Measurements from ENCODE around the gene ADD3.

ADD3 gene

DNA sequence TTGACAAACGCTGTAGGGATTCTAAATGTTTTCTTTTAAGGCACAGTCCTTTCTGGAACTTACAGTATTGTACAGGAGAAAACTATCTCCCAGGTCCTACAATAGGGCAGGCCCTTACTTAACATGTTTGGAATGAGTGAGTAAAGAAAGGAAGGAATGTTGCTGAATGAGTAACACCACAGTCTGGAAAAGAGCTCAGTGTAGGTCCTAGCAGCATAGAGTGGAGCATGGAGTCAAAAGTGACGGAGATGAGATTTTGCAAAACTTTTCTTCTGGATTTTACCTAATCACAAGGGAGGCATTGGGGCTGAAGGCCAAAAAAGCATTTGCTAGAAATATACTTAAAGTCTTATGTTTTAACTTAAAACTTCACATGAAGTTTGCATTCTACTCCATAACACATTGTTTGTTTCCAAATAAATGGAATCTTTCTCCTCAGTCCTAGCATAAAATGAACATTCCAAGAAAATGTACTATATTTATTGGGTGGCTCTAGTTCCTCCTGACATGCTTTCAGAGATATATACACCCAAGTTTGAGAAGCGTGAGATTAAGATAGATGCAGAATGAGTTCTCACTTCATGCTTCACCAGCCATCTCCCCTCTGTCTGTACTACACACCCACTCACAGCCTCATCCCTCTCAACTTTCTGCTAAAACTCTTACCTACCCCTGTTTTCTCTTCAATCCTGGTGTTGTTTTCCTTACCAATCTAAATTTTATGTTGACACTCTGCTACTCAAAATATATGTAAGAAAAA, 20.2 kb upstream of the ADD3 start:
- TF ChIP-seq, protein P1, sequence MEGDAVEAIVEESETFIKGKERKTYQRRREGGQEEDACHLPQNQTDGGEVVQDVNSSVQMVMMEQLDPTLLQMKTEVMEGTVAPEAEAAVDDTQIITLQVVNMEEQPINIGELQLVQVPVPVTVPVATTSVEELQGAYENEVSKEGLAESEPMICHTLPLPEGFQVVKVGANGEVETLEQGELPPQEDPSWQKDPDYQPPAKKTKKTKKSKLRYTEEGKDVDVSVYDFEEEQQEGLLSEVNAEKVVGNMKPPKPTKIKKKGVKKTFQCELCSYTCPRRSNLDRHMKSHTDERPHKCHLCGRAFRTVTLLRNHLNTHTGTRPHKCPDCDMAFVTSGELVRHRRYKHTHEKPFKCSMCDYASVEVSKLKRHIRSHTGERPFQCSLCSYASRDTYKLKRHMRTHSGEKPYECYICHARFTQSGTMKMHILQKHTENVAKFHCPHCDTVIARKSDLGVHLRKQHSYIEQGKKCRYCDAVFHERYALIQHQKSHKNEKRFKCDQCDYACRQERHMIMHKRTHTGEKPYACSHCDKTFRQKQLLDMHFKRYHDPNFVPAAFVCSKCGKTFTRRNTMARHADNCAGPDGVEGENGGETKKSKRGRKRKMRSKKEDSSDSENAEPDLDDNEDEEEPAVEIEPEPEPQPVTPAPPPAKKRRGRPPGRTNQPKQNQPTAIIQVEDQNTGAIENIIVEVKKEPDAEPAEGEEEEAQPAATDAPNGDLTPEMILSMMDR (IDR thresholded peaks at IDR 0.05; ENCODE audit: insufficient read depth, missing control alignments) = no peak
- FAIRE-seq = no peak
- no peak for DNase-seq (ENCODE audit: insufficient read length, low spot score)

DNA sequence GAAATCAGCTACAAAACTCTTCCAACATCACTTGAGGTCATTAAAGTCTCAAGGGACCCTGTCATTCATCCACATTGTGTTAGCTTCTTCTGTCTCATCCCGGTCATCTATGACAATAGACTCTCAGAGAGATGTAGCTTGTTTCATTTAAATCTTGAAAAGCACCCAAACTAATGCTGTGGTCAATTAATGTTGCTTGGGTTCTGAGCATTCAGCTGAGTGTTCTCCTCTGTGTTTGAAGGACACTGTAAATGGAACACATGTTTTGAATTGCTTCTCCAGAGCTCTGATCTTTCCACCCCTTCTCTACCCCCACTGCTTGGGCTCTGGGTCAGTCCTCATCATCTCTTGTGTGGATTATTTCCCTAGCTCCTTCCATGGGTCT, 19.6 kb upstream of the ADD3 start:
- TF ChIP-seq, protein P1 (IDR thresholded peaks at IDR 0.05; ENCODE audit: insufficient read depth, missing control alignments) = no peak
- DNase-seq (ENCODE audit: insufficient read length, low spot score) = no peak
- no peak for FAIRE-seq

DNA sequence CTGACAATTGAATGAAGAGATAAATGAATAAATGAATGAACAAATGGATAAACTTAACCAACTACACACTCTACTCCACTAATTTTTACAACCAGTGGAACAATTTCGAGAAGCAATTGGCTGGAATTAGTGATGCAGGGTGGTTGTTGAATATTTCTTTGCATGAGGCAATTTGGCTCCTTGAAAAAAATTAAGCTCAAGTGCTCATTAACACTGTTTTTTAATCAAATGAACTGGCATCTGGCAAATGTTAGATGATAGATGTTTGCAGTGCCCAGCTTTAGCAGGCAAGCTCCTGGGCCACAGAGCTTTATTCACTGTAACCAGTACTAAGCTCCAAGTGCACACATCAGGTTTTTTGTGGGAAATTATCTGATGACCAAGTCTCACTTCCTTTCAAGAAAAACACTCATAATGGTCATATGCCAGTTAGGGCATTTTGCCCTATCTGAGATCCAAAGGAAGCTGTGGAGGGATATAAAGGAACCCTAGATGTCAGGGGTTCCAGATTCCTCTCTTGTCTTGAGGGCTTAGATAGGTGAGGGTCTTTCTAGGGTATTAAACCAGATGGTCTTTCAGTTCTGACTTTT, 16.4 kb upstream of the ADD3 start:
- FAIRE-seq (no peak), DNase-seq (ENCODE audit: insufficient read length, low spot score) (no peak)
- TF ChIP-seq, protein P1 (IDR thresholded peaks at IDR 0.05; ENCODE audit: insufficient read depth, missing control alignments) = no peak

DNA sequence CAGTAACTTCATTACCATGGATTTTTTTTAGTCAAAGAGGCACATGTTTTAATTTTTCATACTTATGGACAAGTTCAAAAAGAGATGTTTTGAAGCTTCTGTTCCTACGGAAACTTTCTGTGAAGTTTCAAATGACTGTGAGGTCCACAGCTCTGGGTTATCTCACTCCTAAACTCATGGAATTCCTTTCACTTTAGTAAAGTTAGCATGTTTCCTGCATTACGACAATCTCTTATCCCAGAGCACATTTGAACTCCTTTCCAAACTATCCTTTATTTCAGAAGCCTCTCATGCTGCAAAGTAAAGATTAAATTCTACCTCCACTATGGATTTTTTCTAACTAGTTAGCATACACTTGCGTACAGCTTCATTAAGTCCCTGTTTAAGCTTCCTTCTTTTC, 15.3 kb upstream of the ADD3 start:
- FAIRE-seq (no peak), DNase-seq (ENCODE audit: insufficient read length, low spot score) (no peak)
- TF ChIP-seq, protein P1 (IDR thresholded peaks at IDR 0.05; ENCODE audit: insufficient read depth, missing control alignments) = no peak

DNA sequence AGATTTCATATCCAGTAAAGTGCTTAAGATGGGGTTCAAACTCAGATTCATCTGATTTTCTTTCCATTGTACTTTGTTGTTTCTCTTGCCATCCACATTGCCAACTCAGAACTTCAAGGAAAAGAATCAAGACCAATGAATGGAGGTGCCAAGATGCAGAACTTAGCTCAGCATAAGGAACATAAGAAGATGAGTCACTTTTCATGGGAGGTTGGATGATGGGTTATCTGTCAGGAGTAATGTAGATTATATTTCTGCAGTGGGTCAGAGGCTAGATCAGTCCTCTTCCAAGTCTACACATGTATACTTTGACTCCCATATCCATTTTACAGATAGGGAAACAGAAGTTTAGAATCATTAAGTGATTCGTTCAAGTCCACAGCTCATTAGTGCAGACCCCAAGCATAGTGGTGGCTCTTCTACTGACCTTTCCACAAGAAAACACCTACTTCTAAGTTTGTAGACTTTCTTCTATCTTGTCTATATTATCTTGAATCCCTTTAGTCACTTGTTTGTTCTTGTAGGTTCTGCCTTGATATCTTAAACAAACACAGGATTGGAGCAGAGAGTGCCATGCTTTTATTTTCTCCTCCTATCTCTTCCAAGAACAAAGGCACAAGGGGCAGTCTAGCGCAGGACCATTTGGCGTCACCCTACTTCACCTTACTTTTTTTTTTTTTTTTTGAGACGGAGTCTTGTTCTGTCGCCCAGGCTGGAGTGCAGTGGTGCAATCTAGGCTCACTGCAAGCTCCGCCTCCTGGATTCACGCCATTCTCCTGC, 14.0 kb upstream of the ADD3 start:
- DNase-seq (ENCODE audit: insufficient read length, low spot score) = no peak
- no peak for FAIRE-seq
- TF ChIP-seq, protein P1 (IDR thresholded peaks at IDR 0.05; ENCODE audit: insufficient read depth, missing control alignments) = no peak

DNA sequence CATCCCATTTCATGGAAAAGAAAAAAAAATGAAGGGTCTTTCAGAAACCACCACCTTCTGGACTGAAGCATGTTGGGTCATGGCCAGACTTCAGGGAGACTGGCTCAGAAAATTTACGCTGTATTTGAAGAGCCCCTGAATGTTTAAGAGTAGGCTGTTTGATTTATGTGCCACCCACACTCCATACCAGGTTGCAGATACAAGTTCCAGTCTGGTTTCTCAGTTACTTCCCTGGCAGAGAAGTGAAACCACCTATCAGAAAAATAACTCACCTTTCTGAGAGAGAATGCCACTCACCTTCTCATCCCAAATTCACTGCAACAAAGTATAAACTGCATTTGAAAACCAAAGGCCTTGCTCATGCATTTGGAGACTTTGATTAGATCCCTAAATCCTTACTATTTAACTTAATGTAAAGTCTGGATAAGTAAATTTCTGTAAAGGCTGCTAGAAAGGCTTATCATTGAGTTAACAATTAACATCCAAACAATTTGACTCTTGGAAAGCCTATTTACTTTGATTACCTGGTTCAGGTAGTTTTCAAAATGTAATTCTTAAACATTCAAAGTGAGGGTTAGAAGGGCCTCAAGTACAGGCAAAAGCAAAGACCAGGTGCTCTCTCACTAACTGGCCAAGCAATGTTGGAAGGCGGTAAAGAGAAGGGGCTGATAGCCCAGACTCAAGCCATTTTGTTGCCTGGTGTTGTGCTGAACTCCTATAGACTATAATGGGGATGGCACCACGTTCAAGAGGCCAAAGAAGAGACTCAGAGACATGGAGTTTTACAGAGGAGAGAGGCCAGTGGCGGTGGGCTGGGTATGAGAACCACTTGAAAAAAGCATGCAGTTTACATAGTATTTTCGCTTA, 12.8 kb upstream of the ADD3 start:
- TF ChIP-seq, protein P1 (IDR thresholded peaks at IDR 0.05; ENCODE audit: insufficient read depth, missing control alignments) = no peak
- FAIRE-seq (no peak), DNase-seq (ENCODE audit: insufficient read length, low spot score) (no peak)

All from D721Med (cell line).